Astrocyte (in vitro differentiated cells and primary cell): ENCODE results near the gene PRTN3. TPM values are rescaled to one million over a fixed set of nuclear protein-coding genes. Genes with fewer than 3 reads are reported as not detected.
A peak's percentile ranks its signal among the peaks of the same experiment; 100 is the strongest.

ENCODE experiments used
- DNase-seq: peaks from one replicate; pipeline ENCODE4 v3.0.0-alpha.2; 2010; ENCODE audit warnings: low read depth
- FAIRE-seq: peaks from 2 replicates; lab custom pipeline; 2011; peaks lifted over from hg19 to GRCh38; lab: Jason Lieb, UNC
- H2AFZ ChIP-seq: 2 replicates; pipeline ENCODE4 v1.6.0; 2012; ENCODE audit warnings: low read depth, low read length, inconsistent platforms
- H3K27ac ChIP-seq: 2 replicates; pipeline ENCODE4 v1.5.1; 2011; ENCODE audit warnings: low read depth, low read length, inconsistent platforms
- H3K27me3 ChIP-seq: 2 replicates; pipeline ENCODE4 v1.6.0; 2011; ENCODE audit warnings: low read length, inconsistent platforms; ENCODE audit not compliant: insufficient read depth
- H3K36me3 ChIP-seq: 2 replicates; pipeline ENCODE4 v1.5.1; 2011; ENCODE audit warnings: low read length, inconsistent platforms; ENCODE audit not compliant: insufficient read depth
- H3K4me1 ChIP-seq: 2 replicates; pipeline ENCODE4 v1.5.1; 2011; ENCODE audit warnings: low read length, inconsistent platforms; ENCODE audit not compliant: insufficient read depth
- H3K4me2 ChIP-seq: 2 replicates; pipeline ENCODE4 v1.6.0; 2012; ENCODE audit warnings: low read length, inconsistent platforms
- H3K4me3 ChIP-seq: 2 replicates; pipeline ENCODE4 v1.5.1; 2011; ENCODE audit warnings: low read depth, mild to moderate bottlenecking, low read length, inconsistent platforms; ENCODE audit not compliant: insufficient read depth
- H3K79me2 ChIP-seq: 2 replicates; pipeline ENCODE4 v1.6.0; 2012; ENCODE audit warnings: mild to moderate bottlenecking, low read length, inconsistent platforms; ENCODE audit not compliant: insufficient read depth
- H3K9ac ChIP-seq: 2 replicates; pipeline ENCODE4 v1.6.0; 2012; ENCODE audit warnings: mild to moderate bottlenecking, low read length, inconsistent platforms
- H3K9me3 ChIP-seq: 2 replicates; pipeline ENCODE4 v1.5.1; 2012; ENCODE audit warnings: low read depth, mild to moderate bottlenecking, low read length, inconsistent platforms; ENCODE audit not compliant: insufficient read depth
- H4K20me1 ChIP-seq: 2 replicates; pipeline ENCODE4 v1.6.0; 2012; ENCODE audit warnings: low read length, inconsistent platforms; ENCODE audit not compliant: insufficient read depth
- H3K27ac Mint-ChIP-seq: one replicate; pipeline ENCODE4 v1.8.0; 2021; ENCODE audit warnings: mild to moderate bottlenecking, mixed read lengths; ENCODE audit not compliant: unreplicated experiment
- H3K27me3 Mint-ChIP-seq: one replicate; pipeline ENCODE4 v1.8.0; 2021; ENCODE audit warnings: low read depth, mixed read lengths; ENCODE audit not compliant: unreplicated experiment
- H3K36me3 Mint-ChIP-seq: one replicate; pipeline ENCODE4 v1.8.0; 2021; ENCODE audit warnings: low read depth, mixed read lengths; ENCODE audit not compliant: unreplicated experiment
- H3K4me1 Mint-ChIP-seq: one replicate; pipeline ENCODE4 v1.8.0; 2021; ENCODE audit warnings: low read depth, mixed read lengths; ENCODE audit not compliant: unreplicated experiment
- H3K4me3 Mint-ChIP-seq: one replicate; pipeline ENCODE4 v1.8.0; 2021; ENCODE audit warnings: mild to moderate bottlenecking, moderate library complexity, mixed read lengths; ENCODE audit not compliant: unreplicated experiment
- H3K9me3 Mint-ChIP-seq: one replicate; pipeline ENCODE4 v1.8.0; 2021; ENCODE audit warnings: mild to moderate bottlenecking, mixed read lengths; ENCODE audit not compliant: unreplicated experiment
- EZH2 ChIP-seq: IDR thresholded peaks from 2 replicates; pipeline ENCODE4 v1.6.1; 2012; ENCODE audit warnings: mild to moderate bottlenecking, low read length, inconsistent platforms; ENCODE audit not compliant: insufficient read depth
- total RNA-seq: library from RNA; stranded (reverse); gene quantifications from 2 replicates; pipeline ENCODE4 v1.2.1, GENCODE V29; 2021
- TF ChIP-seq, protein P1 (sequence below): IDR thresholded peaks from 2 replicates; pipeline ENCODE4 v1.5.1; 2011; ENCODE audit warnings: low read depth, mild to moderate bottlenecking, inconsistent platforms, low read length, moderate library complexity; ENCODE audit not compliant: insufficient read depth

Gene PRTN3
- total RNA-seq, 1 donor from 2014 or later, result not detected

- Histone ChIP-seq H3K27ac (no peak overlapping the region), H3K36me3 (peaks cover 13% of the 10 kb centered on the region), H3K4me2 (no peak overlapping the region), H3K4me1 (no peaks in the 10 kb centered on the region), H3K9ac (no peak overlapping the region), H3K4me3 (no peak overlapping the region), H3K79me2 (peaks cover 13% of the 10 kb centered on the region), H4K20me1 (peaks cover 38% of the 10 kb centered on the region), H2AFZ (no peak overlapping the region), H3K27me3 (no peaks in the 10 kb centered on the region), H3K9me3 (no peaks in the 10 kb centered on the region)
- peak overlapping the region; percentile 73 for H3K27ac Mint-ChIP-seq
- FAIRE-seq (no peak), DNase-seq (no peak)
- H3K4me3 Mint-ChIP-seq, result peak overlapping the region; percentile 54
- TF ChIP-seq, protein P1, sequence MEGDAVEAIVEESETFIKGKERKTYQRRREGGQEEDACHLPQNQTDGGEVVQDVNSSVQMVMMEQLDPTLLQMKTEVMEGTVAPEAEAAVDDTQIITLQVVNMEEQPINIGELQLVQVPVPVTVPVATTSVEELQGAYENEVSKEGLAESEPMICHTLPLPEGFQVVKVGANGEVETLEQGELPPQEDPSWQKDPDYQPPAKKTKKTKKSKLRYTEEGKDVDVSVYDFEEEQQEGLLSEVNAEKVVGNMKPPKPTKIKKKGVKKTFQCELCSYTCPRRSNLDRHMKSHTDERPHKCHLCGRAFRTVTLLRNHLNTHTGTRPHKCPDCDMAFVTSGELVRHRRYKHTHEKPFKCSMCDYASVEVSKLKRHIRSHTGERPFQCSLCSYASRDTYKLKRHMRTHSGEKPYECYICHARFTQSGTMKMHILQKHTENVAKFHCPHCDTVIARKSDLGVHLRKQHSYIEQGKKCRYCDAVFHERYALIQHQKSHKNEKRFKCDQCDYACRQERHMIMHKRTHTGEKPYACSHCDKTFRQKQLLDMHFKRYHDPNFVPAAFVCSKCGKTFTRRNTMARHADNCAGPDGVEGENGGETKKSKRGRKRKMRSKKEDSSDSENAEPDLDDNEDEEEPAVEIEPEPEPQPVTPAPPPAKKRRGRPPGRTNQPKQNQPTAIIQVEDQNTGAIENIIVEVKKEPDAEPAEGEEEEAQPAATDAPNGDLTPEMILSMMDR, result no peak
- no peak for TF ChIP-seq EZH2
- H3K4me1 Mint-ChIP-seq, result no peaks in the 10 kb centered on the region
- no peaks in the 10 kb centered on the region for H3K27me3 Mint-ChIP-seq
- peaks cover 7% of the 10 kb centered on the region for H3K36me3 Mint-ChIP-seq
- no peaks in the 10 kb centered on the region for H3K9me3 Mint-ChIP-seq
Measured at GRCh38 chr19:814152-815078, 26.4 kb upstream of the PRTN3 start.

GRCh38 chr19:815079-815774, 25.6 kb upstream of the PRTN3 start:
- Histone ChIP-seq H2AFZ (no peak overlapping the region), H3K27ac (no peak overlapping the region), H3K9ac (no peak overlapping the region), H3K4me2 (no peak overlapping the region), H3K4me1 (no peaks in the 10 kb centered on the region), H3K79me2 (peaks cover 5% of the 10 kb centered on the region), H3K36me3 (peaks cover 6% of the 10 kb centered on the region), H3K4me3 (no peak overlapping the region), H4K20me1 (peaks cover 30% of the 10 kb centered on the region), H3K27me3 (no peaks in the 10 kb centered on the region), H3K9me3 (no peaks in the 10 kb centered on the region)
- DNase-seq (no peak), FAIRE-seq (no peak)
- Mint-ChIP-seq H3K4me3 (no peak overlapping the region), H3K36me3 (peaks cover 5% of the 10 kb centered on the region), H3K9me3 (no peaks in the 10 kb centered on the region), H3K27me3 (no peaks in the 10 kb centered on the region), H3K4me1 (no peaks in the 10 kb centered on the region), H3K27ac (no peak overlapping the region)
- no peak for TF ChIP-seq EZH2
- TF ChIP-seq, protein P1, result no peak
